GM23338 (cell line): ENCODE results near the gene TLR1. TPM values are rescaled to one million over a fixed set of nuclear protein-coding genes. Genes with fewer than 3 reads are reported as not detected.

Experiments used
- ATAC-seq: fragments of 200-7000 bp; cut with Tn5 transposase; 3 replicates; pipeline ENCODE4 v1.9.1; 2020
- DNase-seq: peaks from one replicate; pipeline ENCODE4 v3.0.0-alpha.2; 2015; ENCODE audit warnings: low spot score
- H2AFZ ChIP-seq: fragments of 200-600 bp; sonication (generic); 2 replicates; pipeline ENCODE4 v1.8.0; 2016; ENCODE audit warnings: antibody characterized with exemption, mild to moderate bottlenecking, moderate library complexity
- H3F3A ChIP-seq: fragments of 200-600 bp; sonication (generic); replicated peaks from 2 replicates; pipeline ENCODE4 v1.8.0; 2017; ENCODE audit warnings: antibody characterized with exemption, mixed run types, low read depth
- H3K27ac ChIP-seq: fragments of 200-600 bp; sonication (generic); 2 replicates; pipeline ENCODE4 v1.6.1; 2016; ENCODE audit warnings: low read depth
- H3K27me3 ChIP-seq: fragments of 200-600 bp; sonication (generic); 2 replicates; pipeline ENCODE4 v1.8.0; 2016; ENCODE audit warnings: mild to moderate bottlenecking, mixed run types, moderate library complexity; ENCODE audit not compliant: insufficient read depth
- H3K36me3 ChIP-seq: fragments of 200-600 bp; sonication (generic); 2 replicates; pipeline ENCODE4 v1.8.0; 2016; ENCODE audit warnings: mild to moderate bottlenecking; ENCODE audit not compliant: insufficient read depth
- H3K4me1 ChIP-seq: fragments of 200-600 bp; sonication (generic); 2 replicates; pipeline ENCODE4 v1.8.0; 2016; ENCODE audit warnings: mild to moderate bottlenecking, moderate library complexity; ENCODE audit not compliant: insufficient read depth
- H3K4me2 ChIP-seq: fragments of 200-600 bp; sonication (generic); 2 replicates; pipeline ENCODE4 v1.7.1; 2017; ENCODE audit warnings: mixed run types
- H3K4me3 ChIP-seq: fragments of 200-600 bp; sonication (generic); 2 replicates; pipeline ENCODE4 v1.6.1; 2016; ENCODE audit warnings: mixed run types
- H3K79me2 ChIP-seq: fragments of 200-600 bp; sonication (generic); replicated peaks from 2 replicates; pipeline ENCODE4 v1.8.0; 2017; ENCODE audit warnings: mild to moderate bottlenecking; ENCODE audit not compliant: insufficient read depth
- H3K9me2 ChIP-seq: fragments of 200-600 bp; sonication (generic); 2 replicates; pipeline ENCODE4 v1.8.0; 2017; ENCODE audit not compliant: insufficient read depth
- H4K20me1 ChIP-seq: fragments of 200-600 bp; sonication (generic); replicated peaks from 2 replicates; pipeline ENCODE4 v1.8.0; 2017; ENCODE audit warnings: mild to moderate bottlenecking; ENCODE audit not compliant: insufficient read depth
- H3K27ac Mint-ChIP-seq: 2 replicates; pipeline ENCODE4 v1.8.0; 2020; ENCODE audit warnings: inconsistent platforms, mild to moderate bottlenecking, moderate library complexity, mixed read lengths
- H3K27me3 Mint-ChIP-seq: 3 replicates; pipeline ENCODE4 v1.8.0; 2022; ENCODE audit warnings: low read depth, mild to moderate bottlenecking, moderate library complexity, mixed read lengths, inconsistent platforms; ENCODE audit not compliant: insufficient read depth, poor library complexity
- H3K36me3 Mint-ChIP-seq: 3 replicates; pipeline ENCODE4 v1.8.0; 2021; ENCODE audit warnings: low read depth, mild to moderate bottlenecking, inconsistent platforms, moderate library complexity, mixed read lengths
- H3K4me1 Mint-ChIP-seq: 3 replicates; pipeline ENCODE4 v1.8.0; 2020; ENCODE audit warnings: mild to moderate bottlenecking, inconsistent platforms, mixed read lengths
- H3K4me3 Mint-ChIP-seq: 3 replicates; pipeline ENCODE4 v1.8.0; 2021; ENCODE audit warnings: moderate library complexity, mild to moderate bottlenecking, inconsistent platforms, mixed read lengths
- H3K9me3 Mint-ChIP-seq: 3 replicates; pipeline ENCODE4 v1.8.0; 2020; ENCODE audit warnings: moderate library complexity, mild to moderate bottlenecking, inconsistent platforms, mixed read lengths
- EZH2phosphoT487 ChIP-seq: fragments of 200-600 bp; sonication (generic); IDR thresholded peaks from one replicate; pipeline ENCODE4 v1.8.1; 2018; ENCODE audit warnings: antibody characterized with exemption; ENCODE audit not compliant: unreplicated experiment
- POLR2AphosphoS5 ChIP-seq: IDR thresholded peaks from 2 replicates; pipeline ENCODE4 v1.6.1; 2016; ENCODE audit warnings: antibody characterized with exemption, low read depth
- ZNF114 ChIP-seq: fragments of 250-450 bp; sonication (Bioruptor Pico); IDR thresholded peaks from 2 replicates; pipeline ENCODE4 v1.5.0; 2020; ENCODE audit warnings: mild to moderate bottlenecking, moderate library complexity
- ZNF331 ChIP-seq: fragments of 250-450 bp; sonication (Bioruptor Pico); IDR thresholded peaks from 2 replicates; pipeline ENCODE4 v1.5.0; 2020; ENCODE audit warnings: low read depth, mild to moderate bottlenecking, moderate library complexity
- polyA plus RNA-seq: library from polyadenylated mRNA; unstranded; fragments of >200 nt; fragmentation: Nextera tagmentation; extraction: Ambion mirVana; gene quantifications from 2 replicates; pipeline ENCODE4 v1.2.1, GENCODE V29; 2016
- total RNA-seq: library from RNA; depleted of rRNA; stranded (reverse); fragments of >200 nt; shearing (Covaris generic); gene quantifications from 2 replicates; pipeline ENCODE4 v1.2.3, GENCODE V29; 2014
- TF ChIP-seq, protein P1 (sequence below): fragments of 250-450 bp; sonication (Bioruptor Pico); IDR thresholded peaks from 2 replicates; pipeline ENCODE4 v1.5.0; 2020; ENCODE audit warnings: mild to moderate bottlenecking, moderate library complexity
- TF ChIP-seq, protein P2 (sequence below): IDR thresholded peaks from one replicate; pipeline ENCODE4 v1.6.1; 2018; ENCODE audit warnings: antibody characterized with exemption; ENCODE audit not compliant: unreplicated experiment

TLR1 gene
- total and polyA plus RNA-seq, 2 experiments from 2014 or later = 0.07 TPM; not detected in 1

DNA sequence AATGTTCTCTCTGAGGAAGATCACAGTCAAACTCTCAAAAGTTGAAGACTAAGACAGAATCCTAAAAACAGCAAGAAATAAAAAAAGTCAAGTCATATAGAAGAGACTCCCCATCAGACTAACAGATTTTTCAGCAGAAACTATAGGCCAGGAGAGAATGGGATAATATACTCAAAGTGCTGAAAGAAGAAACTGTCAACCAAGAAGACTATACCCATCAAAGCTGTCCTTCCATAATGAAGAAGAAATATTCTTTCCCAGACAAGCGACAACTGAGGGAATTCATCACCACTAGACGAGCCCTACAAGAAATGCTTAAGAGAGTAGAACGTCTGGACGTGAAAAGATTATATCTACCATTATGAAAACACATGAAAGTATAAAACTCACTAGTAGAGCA is 30.0 kb upstream of the TLR1 start:
- H3K27me3 ChIP-seq = no peaks in the 10 kb centered on the region
- H2AFZ ChIP-seq = no peak overlapping the region
- Mint-ChIP-seq H3K9me3 (peaks cover 4% of the 10 kb centered on the region; the same call in 2 of the 3 replicates), H3K27ac (no peak overlapping the region), H3K4me3 (no peak overlapping the region), H3K27me3 (no peaks in the 10 kb centered on the region), H3K36me3 (no peaks in the 10 kb centered on the region), H3K4me1 (no peaks in the 10 kb centered on the region; the same call in 2 of the 3 replicates)
- no peak overlapping the region for H3K4me2 ChIP-seq
- no peak for ATAC-seq
- no peak overlapping the region for H3K27ac ChIP-seq
- H3K36me3 ChIP-seq = no peaks in the 10 kb centered on the region
- no peaks in the 10 kb centered on the region for H3K4me1 ChIP-seq
- DNase-seq = no peak
- H3K4me3 ChIP-seq = no peak overlapping the region
- no peaks in the 10 kb centered on the region for H3F3A ChIP-seq
- TF ChIP-seq POLR2AphosphoS5 (no peak), ZNF114 (CRISPR knock-in tag) (no peak), ZNF331 (CRISPR knock-in tag) (no peak), EZH2phosphoT487 (no peak)
- TF ChIP-seq, protein P1, sequence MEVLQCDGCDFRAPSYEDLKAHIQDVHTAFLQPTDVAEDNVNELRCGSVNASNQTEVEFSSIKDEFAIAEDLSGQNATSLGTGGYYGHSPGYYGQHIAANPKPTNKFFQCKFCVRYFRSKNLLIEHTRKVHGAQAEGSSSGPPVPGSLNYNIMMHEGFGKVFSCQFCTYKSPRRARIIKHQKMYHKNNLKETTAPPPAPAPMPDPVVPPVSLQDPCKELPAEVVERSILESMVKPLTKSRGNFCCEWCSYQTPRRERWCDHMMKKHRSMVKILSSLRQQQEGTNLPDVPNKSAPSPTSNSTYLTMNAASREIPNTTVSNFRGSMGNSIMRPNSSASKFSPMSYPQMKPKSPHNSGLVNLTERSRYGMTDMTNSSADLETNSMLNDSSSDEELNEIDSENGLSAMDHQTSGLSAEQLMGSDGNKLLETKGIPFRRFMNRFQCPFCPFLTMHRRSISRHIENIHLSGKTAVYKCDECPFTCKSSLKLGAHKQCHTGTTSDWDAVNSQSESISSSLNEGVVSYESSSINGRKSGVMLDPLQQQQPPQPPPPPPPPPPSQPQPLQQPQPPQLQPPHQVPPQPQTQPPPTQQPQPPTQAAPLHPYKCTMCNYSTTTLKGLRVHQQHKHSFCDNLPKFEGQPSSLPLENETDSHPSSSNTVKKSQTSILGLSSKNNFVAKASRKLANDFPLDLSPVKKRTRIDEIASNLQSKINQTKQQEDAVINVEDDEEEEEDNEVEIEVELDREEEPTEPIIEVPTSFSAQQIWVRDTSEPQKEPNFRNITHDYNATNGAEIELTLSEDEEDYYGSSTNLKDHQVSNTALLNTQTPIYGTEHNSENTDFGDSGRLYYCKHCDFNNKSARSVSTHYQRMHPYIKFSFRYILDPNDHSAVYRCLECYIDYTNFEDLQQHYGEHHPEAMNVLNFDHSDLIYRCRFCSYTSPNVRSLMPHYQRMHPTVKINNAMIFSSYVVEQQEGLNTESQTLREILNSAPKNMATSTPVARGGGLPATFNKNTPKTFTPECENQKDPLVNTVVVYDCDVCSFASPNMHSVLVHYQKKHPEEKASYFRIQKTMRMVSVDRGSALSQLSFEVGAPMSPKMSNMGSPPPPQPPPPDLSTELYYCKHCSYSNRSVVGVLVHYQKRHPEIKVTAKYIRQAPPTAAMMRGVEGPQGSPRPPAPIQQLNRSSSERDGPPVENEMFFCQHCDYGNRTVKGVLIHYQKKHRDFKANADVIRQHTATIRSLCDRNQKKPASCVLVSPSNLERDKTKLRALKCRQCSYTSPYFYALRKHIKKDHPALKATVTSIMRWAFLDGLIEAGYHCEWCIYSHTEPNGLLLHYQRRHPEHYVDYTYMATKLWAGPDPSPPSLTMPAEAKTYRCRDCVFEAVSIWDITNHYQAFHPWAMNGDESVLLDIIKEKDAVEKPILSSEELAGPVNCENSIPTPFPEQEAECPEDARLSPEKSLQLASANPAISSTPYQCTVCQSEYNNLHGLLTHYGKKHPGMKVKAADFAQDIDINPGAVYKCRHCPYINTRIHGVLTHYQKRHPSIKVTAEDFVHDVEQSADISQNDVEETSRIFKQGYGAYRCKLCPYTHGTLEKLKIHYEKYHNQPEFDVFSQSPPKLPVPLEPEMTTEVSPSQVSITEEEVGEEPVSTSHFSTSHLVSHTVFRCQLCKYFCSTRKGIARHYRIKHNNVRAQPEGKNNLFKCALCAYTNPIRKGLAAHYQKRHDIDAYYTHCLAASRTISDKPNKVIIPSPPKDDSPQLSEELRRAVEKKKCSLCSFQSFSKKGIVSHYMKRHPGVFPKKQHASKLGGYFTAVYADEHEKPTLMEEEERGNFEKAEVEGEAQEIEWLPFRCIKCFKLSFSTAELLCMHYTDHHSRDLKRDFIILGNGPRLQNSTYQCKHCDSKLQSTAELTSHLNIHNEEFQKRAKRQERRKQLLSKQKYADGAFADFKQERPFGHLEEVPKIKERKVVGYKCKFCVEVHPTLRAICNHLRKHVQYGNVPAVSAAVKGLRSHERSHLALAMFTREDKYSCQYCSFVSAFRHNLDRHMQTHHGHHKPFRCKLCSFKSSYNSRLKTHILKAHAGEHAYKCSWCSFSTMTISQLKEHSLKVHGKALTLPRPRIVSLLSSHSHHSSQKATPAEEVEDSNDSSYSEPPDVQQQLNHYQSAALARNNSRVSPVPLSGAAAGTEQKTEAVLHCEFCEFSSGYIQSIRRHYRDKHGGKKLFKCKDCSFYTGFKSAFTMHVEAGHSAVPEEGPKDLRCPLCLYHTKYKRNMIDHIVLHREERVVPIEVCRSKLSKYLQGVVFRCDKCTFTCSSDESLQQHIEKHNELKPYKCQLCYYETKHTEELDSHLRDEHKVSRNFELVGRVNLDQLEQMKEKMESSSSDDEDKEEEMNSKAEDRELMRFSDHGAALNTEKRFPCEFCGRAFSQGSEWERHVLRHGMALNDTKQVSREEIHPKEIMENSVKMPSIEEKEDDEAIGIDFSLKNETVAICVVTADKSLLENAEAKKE (CRISPR knock-in tag) = no peak
- TF ChIP-seq, protein P2, sequence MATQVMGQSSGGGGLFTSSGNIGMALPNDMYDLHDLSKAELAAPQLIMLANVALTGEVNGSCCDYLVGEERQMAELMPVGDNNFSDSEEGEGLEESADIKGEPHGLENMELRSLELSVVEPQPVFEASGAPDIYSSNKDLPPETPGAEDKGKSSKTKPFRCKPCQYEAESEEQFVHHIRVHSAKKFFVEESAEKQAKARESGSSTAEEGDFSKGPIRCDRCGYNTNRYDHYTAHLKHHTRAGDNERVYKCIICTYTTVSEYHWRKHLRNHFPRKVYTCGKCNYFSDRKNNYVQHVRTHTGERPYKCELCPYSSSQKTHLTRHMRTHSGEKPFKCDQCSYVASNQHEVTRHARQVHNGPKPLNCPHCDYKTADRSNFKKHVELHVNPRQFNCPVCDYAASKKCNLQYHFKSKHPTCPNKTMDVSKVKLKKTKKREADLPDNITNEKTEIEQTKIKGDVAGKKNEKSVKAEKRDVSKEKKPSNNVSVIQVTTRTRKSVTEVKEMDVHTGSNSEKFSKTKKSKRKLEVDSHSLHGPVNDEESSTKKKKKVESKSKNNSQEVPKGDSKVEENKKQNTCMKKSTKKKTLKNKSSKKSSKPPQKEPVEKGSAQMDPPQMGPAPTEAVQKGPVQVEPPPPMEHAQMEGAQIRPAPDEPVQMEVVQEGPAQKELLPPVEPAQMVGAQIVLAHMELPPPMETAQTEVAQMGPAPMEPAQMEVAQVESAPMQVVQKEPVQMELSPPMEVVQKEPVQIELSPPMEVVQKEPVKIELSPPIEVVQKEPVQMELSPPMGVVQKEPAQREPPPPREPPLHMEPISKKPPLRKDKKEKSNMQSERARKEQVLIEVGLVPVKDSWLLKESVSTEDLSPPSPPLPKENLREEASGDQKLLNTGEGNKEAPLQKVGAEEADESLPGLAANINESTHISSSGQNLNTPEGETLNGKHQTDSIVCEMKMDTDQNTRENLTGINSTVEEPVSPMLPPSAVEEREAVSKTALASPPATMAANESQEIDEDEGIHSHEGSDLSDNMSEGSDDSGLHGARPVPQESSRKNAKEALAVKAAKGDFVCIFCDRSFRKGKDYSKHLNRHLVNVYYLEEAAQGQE = no peak
- H3K9me2 ChIP-seq = no peaks in the 10 kb centered on the region
- H3K79me2 ChIP-seq = no peaks in the 10 kb centered on the region
- H4K20me1 ChIP-seq = no peaks in the 10 kb centered on the region
